ENCODE data around the gene KCNK7.

- TF ChIP-seq, protein P1, sequence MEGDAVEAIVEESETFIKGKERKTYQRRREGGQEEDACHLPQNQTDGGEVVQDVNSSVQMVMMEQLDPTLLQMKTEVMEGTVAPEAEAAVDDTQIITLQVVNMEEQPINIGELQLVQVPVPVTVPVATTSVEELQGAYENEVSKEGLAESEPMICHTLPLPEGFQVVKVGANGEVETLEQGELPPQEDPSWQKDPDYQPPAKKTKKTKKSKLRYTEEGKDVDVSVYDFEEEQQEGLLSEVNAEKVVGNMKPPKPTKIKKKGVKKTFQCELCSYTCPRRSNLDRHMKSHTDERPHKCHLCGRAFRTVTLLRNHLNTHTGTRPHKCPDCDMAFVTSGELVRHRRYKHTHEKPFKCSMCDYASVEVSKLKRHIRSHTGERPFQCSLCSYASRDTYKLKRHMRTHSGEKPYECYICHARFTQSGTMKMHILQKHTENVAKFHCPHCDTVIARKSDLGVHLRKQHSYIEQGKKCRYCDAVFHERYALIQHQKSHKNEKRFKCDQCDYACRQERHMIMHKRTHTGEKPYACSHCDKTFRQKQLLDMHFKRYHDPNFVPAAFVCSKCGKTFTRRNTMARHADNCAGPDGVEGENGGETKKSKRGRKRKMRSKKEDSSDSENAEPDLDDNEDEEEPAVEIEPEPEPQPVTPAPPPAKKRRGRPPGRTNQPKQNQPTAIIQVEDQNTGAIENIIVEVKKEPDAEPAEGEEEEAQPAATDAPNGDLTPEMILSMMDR (IDR thresholded peaks at IDR 0.05 in 4 of 5, conservative IDR thresholded peaks at IDR 0.05 in 1 of 5) = no peak
- TF ChIP-seq POLR2A (IDR thresholded peaks at IDR 0.05) = no peak
These were observed 43.1 kb downstream of the KCNK7 start for GRCh38 chr11:65552388-65552951.
